ENCODE results near the gene VSTM4. TPM values are rescaled to one million over a fixed set of nuclear protein-coding genes. Genes with fewer than 3 reads are reported as not detected.

Gene VSTM4
- total and polyA plus RNA-seq, 4 donors, result 1.0 to 3.1 (median 2.0) TPM

- TF ChIP-seq REST (IDR thresholded peaks at IDR 0.05), result no peak
- no peak for TF ChIP-seq ATF3 (IDR thresholded peaks at IDR 0.05)
- no peak for TF ChIP-seq FOXA2 (IDR thresholded peaks at IDR 0.05)
- TF ChIP-seq HNF4A (conservative IDR thresholded peaks at IDR 0.05), result no peak
- TF ChIP-seq ZBTB33 (IDR thresholded peaks at IDR 0.05), result no peak
- TF ChIP-seq RAD21 (IDR thresholded peaks at IDR 0.05), result no peak
These were observed 62.0 kb downstream of the VSTM4 start (continued) for GRCh38 chr10:49053053-49053997.

- Histone ChIP-seq H3K9me3 (ENCODE audit: control insufficient read depth in 4 of 4, low read length in 3 of 4) (no peaks in the 10 kb centered on the region), H3K4me1 (ENCODE audit: control insufficient read depth in 4 of 4, insufficient read depth in 4 of 4, low read length in 3 of 4) (peaks cover 2 to 12% (median 8%) of the 10 kb centered on the region in 4 donors), H3K36me3 (ENCODE audit: control insufficient read depth in 4 of 4, insufficient read depth in 3 of 4, low read depth in 1 of 4, low read length in 3 of 4) (no peaks in the 10 kb centered on the region), H3K27ac (ENCODE audit: low read depth in 1 of 2, low read length in 2 of 2) (no peak overlapping the region), H3K4me3 (ENCODE audit: low read depth in 1 of 3, low read length in 3 of 3) (no peak overlapping the region), H3K27me3 (ENCODE audit: control insufficient read depth in 4 of 4, insufficient read depth in 4 of 4, low read length in 3 of 4) (no peaks in the 10 kb centered on the region), H3K9ac (ENCODE audit: low read depth in 1 of 2, low read length in 2 of 2) (no peak overlapping the region)
- TF ChIP-seq RAD21 (IDR thresholded peaks at IDR 0.05) (no peak), MAX (IDR thresholded peaks at IDR 0.05) (no peak), EGR1 (IDR thresholded peaks at IDR 0.05; ENCODE audit: low read depth in 2 of 2) (no peak), CTCF (IDR thresholded peaks at IDR 0.05; ENCODE audit: low read depth, low read length, missing input control) (no peak), HNF4A (conservative IDR thresholded peaks at IDR 0.05) (no peak), SP1 (IDR thresholded peaks at IDR 0.05) (no peak), FOXA2 (IDR thresholded peaks at IDR 0.05) (no peak), ATF3 (IDR thresholded peaks at IDR 0.05) (no peak), YY1 (IDR thresholded peaks at IDR 0.05) (no peak), RXRA (IDR thresholded peaks at IDR 0.05) (no peak), NR2F2 (IDR thresholded peaks at IDR 0.05) (no peak), GABPA (IDR thresholded peaks at IDR 0.05 in 1 of 2, conservative IDR thresholded peaks at IDR 0.05 in 1 of 2) (no peak), REST (IDR thresholded peaks at IDR 0.05) (no peak), TAF1 (conservative IDR thresholded peaks at IDR 0.05) (no peak), ZBTB33 (IDR thresholded peaks at IDR 0.05) (no peak), FOXA1 (IDR thresholded peaks at IDR 0.05) (no peak), JUND (IDR thresholded peaks at IDR 0.05) (no peak), HNF4G (IDR thresholded peaks at IDR 0.05) (no peak)
- 89% methylated on average over 1 of the region's 1 CpG for WGBS
- no peak for DNase-seq (ENCODE audit: low spot score)
These were observed 63.3 kb downstream of the VSTM4 start for GRCh38 chr10:49052069-49052468.

Data from liver (tissue), 9 donors.